GM18867 (cell line): ENCODE data around the gene POC1A.

Source experiments
- ATAC-seq: cut with Tn5 transposase; IDR thresholded peaks from one replicate; pipeline ENCODE4 v1.9.1; 2021; ENCODE audit warnings: mild to moderate bottlenecking, moderate library complexity; ENCODE audit not compliant: unreplicated experiment

Gene POC1A

GRCh38 chr3:52108302-52109232 is 45.7 kb downstream of the POC1A start:
- ATAC-seq: no peak

- ATAC-seq: no peak
Measured at GRCh38 chr3:52106951-52107611, 47.1 kb downstream of the POC1A start.

GRCh38 chr3:52104684-52105640 is 49.3 kb downstream of the POC1A start:
- ATAC-seq: no peak

- ATAC-seq: no peak
Measured at GRCh38 chr3:52102934-52103333, 51.3 kb downstream of the POC1A start.

- no peak for ATAC-seq
Measured at GRCh38 chr3:52099001-52099401, 55.2 kb downstream of the POC1A start.

GRCh38 chr3:52097851-52098507 is 56.2 kb downstream of the POC1A start:
- ATAC-seq: no peak

- no peak for ATAC-seq
Measured at GRCh38 chr3:52095990-52096775, 58.0 kb downstream of the POC1A start.

GRCh38 chr3:52094571-52095485 is 59.4 kb downstream of the POC1A start:
- ATAC-seq: no peak

GRCh38 chr3:52093756-52094545 is 60.3 kb downstream of the POC1A start:
- ATAC-seq: no peak

- no peak for ATAC-seq
Measured at GRCh38 chr3:52092891-52093290, 61.3 kb downstream of the POC1A start.

- ATAC-seq: no peak
Measured at GRCh38 chr3:52092271-52092660, 62.0 kb downstream of the POC1A start.

GRCh38 chr3:52091586-52092270 is 62.5 kb downstream of the POC1A start:
- no peak for ATAC-seq

GRCh38 chr3:52090933-52091468 is 63.2 kb downstream of the POC1A start:
- no peak for ATAC-seq

GRCh38 chr3:52090131-52090932 is 63.9 kb downstream of the POC1A start:
- no peak for ATAC-seq

- ATAC-seq: no peak
Measured at GRCh38 chr3:52089691-52090090, 64.5 kb downstream of the POC1A start.
